NCI-H748 (cell line): ENCODE measurements around the gene PTPN5.
"Not testable (repeated sequence)": the region's sequence is repeated elsewhere in the genome, so short reads cannot be mapped to it uniquely, and the experiment has no call there.

Source experiments
- DNase-seq: peaks from one replicate; lab custom pipeline; 2025; ENCODE audit not compliant: unreplicated experiment; lab: John Stamatoyannopoulos, UW

PTPN5 gene

DNA sequence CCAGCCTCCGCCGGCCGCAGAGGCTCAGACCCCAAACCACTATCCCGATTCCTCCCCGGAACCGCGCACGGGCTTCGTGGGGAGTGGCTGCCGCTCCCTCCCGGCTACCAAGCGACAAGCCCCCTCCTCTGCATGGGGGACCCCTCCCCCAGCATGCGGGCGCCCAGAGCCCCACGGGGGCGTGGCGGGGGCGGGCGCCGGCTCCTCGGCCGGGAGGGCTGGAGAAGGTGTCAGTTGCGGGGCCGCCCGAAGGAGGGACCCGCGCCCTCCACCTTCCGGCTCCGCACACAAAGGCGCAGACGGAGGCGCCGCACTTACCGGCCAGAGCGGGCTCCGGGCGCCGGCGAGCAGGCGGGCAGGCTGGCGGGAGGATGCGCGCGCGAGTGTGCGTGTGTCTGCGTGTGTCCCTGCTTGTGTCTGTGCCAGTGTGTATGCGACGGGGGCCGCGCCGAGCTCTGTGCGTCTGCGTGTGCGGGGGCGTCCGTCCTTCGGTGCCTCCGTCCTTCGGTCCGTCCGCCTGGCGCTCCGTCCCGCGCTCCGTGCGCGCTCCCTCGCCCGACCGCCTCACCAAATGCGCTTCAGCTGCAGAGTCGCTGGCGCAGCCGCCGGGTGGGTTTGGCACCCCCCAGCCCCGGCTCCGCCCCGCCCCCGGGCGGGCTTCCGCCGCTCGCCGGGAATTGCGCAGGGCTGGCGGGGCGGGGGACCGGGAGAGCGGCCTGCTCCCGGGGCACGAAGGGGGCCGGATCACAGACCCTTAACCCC is at the start of gene PTPN5:
TSS of gene PTPN5 (minus strand) at position 592 of the 762 bp plus-strand sequence. CDS start 19,840 bp downstream, outside the sequence.
- DNase-seq, result peak; percentile 63

DNA sequence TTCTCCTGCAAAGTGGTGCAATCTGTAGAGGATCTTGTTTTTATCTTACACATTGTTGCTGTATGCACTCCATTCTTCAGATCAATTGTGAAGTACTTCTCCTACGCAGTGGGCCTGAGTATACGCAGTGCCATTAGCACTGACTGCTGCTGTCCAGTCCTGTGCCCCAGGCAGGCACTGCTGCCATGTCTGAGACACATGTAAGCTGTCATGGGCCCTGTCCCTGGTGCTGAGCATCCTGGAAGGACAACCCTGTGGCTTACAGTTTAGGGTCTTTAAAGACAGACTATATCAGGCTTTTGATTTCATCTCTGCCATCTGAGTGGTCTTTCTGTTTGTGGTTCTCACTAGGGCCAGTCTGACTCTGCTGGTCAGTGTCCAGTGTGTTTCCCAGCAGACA is 44.8 kb upstream of the PTPN5 start:
- DNase-seq, result no peak

DNA sequence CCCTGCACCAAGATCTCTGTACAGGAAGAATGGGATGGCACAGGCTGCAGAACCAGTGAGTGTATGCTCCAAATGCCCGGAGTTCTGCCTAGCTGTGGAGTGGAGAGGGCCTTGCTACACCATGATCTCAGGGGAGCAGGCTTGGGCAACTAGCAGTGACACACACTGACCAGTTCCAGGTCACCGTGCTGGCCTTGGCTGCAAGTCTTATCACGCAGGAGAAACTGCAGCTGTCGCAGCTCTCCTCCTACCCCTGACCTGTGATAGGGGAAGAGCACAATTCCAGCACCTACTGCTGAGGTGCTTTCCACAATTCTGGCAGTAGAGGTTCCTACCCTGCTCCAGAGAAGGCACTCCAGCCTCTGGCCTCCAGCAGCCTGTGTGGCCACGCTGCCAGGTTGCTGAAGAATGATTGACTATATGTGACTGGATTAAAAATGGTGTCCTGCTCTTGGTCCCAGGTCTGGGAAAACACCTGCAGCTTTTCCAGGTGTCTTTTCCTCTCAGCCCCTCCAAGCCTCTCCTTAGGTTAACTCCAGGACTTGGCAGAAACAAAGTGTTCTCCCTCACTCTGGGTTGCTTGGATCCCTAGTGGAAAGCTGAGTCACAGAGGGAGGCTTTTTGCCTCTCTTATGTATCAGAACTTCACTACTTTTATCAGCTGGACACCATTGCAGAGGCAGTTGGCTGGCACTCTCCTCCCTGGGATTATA is 43.3 kb upstream of the PTPN5 start:
- no peak for DNase-seq

- DNase-seq, result not testable (repeated sequence)
Measured at GRCh38 chr11:18820160-18820559, 28.6 kb upstream of the PTPN5 start.

DNA sequence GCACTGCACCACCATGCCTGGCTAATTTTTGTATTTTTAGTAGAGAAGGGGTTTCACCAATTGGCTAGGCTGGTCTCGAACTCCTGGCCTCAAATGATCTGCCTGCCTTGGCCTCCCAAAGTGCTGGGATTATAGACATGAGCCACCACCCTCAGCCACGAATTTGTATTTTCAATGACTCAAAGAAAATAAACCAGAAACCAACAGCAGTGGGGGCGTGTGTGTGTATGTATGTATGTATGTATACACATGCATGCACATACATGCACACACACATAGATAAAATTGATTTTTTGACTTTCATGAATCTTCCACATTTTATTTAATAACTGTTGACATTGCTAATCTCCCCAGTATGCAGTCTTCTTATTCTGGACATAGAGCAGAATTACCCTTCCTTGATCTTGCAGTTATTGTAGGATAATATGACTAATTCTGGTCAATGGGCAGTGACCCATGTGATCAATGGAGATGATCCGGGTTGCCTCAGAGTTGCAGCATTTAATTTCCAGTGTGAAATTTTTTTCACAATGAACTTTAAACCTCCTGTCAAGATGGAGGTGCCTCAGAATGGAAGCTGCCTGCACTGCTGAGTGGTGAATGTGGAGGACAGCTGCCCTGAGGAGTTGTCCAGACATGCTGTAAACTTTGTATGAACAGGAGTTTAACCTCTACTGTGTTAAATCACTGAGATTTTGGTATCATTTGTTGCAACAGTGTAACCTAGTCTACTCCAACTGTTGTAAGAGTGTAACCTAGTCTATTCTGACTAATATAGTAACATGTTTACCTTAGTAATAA is 12.8 kb upstream of the PTPN5 start:
- DNase-seq, result no peak

DNA sequence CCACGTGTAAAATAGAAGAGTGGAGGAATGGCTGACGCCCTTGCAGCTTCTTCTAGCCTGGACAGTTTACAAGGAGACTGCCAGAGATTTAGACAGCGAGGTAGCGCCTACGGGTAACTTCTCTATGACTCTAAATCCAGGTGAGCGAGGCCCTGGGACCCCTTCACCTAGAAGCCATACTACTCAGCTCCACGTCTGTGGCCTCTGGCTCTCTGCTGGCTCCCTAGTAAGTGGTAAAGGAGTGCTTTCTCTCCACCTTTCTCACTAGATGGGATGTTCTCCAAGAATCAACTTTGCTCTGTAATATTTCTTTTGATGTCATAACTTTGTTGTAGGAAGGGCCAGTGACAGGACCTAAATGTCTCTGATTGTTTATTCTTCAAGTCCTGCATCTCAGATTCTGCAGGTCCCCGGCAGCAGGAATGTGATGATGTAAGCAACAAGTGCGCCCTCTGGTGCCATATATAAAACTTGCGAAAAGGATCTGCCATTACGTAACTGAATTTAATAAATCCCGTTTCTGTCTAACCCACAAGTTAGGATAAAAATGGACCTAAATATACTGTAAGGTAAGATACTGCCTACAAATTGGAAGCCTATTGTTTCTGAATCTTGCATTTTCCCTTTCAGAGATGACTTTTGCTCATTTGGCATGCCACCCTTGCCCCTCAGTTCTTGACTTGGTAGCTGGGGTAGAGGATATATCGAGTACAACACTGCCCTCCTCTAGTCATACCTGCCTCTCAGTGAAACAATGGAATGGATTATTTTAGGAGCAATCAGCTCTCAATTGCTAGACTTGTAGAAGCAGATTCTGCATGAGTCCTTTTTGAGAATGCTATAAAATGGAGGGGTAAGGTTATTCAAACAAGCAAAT is 11.0 kb upstream of the PTPN5 start:
- peak; percentile 68 for DNase-seq

GRCh38 chr11:18798799-18799469 is 7.3 kb upstream of the PTPN5 start:
- no peak for DNase-seq

DNA sequence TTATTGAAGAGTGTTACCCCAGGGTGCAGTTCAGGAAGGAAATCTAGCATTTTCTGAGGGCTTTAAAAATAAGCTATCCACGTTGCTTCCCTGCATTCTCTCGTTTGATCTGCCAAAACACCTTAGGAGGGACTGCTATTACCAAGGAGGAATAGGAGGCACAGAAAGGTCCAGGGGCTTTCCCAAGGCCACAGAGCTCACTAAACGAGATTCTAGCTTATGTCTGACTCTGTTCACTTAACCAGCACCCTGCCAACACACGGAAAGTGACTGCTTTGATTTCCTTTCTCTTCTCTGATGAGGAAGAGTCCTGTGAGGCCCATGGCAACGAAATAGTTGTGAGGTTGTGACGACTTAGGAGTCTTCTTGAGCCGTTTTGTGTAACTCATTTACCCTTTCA is 3.4 kb upstream of the PTPN5 start:
- DNase-seq, result no peak

DNA sequence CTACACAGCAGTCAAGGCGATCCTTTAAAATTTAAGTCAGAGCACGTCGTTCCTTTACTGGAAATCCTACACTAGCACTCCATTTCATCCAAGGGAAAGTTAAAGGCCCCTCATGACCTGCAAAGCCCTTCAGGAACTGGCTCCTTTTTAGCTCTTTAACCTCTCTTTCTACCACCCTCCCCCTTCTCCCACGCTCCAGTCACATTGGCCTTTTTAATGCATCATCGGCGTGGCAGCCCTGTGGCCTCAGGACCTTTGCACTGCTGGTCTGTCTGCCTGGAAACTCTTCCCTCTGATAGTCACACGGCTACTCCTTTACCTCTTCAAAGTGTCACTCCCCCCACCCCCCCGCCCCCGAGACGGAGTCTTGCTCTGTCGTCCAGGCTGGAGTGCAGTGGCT is 1.2 kb upstream of the PTPN5 start:
- DNase-seq, result no peak

DNA sequence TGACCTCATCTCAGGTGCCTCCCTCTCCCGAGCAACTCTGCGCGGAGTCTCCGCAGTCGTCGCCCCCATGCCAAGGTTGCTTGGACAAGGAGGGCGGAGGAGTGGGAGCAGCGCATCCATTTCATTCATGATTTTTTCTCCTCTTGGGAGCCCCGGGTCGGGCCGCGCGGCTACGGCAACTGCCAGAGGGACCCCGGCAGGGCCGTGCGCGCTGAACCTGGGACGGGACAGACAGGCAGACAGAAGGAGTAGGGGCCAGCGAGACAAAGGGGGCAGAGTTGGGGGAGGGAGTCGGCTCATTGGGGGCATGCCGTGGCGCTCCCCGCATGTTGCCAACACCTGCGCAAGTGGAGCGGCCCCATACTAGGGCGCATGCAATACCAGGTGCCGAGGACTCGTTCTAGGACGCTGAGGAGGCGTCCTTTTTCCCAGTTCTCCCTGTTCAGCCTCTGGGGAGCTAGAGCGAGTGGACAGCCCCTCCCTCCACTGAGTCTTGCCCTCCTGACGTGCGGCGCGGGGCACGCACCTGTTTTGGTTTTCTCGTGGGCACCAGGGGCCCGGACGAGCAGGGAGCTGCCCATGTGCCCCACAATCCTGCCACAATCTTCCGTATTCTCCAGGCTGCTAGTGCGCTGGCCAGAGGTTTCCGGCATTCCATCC is 501 bp upstream of the PTPN5 start:
- peak; percentile 55 for DNase-seq

DNA sequence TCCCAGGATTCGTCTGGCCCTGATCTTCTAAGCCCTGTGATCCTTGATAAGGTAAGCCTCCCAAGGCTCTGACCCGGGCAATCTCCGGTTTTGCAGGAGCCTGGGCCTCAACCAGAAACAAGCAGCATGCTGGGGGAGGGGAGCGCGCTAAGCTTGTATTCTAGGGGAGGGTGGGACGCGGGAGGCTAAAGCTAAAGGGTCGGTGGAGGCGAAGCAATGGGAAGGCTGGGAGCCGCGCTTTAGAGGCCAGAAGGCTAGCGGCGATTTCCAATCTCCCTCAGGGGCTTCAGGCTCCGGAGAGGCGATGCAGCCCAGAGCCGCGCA is 753 bp downstream of the PTPN5 start:
- DNase-seq, result peak; percentile 32

DNA sequence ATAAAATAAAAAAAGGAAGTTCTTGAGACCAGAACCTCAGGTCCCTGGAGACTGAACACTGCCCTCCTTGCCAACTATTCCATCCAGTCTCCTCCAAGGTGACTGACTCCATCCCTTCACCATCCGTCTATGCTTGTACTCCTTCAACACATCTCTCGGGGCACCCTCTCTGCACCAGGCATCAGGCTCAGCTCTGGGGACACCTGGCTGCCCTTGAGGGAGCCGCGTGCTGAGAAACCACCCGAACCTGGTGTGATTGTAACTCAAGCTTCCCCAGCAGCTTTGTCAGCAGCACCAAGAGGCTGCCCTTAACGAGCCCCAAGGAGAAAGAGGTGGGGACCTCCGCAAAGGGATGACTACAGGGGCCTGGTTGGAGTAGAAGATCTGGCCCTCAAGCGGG is 1.7 kb downstream of the PTPN5 start:
- DNase-seq, result no peak

DNA sequence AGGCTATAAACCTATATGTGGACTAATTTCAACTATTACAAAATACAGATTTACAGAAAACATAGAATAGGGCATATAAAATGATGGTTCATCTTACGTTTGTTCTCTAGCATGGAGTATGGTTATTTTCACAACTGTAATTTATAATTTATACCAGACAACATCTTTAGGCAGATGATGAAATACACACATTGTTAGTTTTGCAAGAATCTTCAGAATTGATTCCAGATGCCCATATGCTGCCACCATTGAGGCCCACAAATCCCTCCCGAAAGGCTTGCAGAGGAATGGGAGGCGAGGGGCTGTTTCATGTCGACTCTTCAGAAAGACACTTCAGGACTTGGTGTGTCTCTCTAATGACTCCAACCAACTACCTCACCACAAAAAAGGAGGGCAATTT is 6.2 kb downstream of the PTPN5 start:
- no peak for DNase-seq

GRCh38 chr11:18780896-18781295 is 10.7 kb downstream of the PTPN5 start:
- DNase-seq, result no peak

DNA sequence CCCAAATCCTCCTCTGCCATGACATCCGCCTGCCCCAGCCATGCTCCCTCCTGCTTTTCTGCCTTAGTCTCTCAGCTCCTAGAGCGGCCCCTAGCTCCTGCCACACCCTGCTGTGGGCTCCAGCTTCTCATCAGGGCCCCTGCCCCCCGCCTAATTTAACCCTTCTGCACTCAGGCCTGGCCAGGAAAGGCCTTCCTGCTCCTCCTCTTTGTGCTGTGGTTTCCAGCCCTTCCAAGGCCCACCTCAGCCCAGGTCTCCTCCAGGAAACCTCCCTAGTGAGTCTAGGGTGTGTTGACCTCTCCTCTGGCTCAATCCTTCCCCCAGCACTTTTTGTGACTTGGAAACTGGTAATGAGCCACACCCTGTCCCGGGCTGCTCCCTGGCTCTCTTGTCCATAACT is 11.3 kb downstream of the PTPN5 start:
- no peak for DNase-seq

DNA sequence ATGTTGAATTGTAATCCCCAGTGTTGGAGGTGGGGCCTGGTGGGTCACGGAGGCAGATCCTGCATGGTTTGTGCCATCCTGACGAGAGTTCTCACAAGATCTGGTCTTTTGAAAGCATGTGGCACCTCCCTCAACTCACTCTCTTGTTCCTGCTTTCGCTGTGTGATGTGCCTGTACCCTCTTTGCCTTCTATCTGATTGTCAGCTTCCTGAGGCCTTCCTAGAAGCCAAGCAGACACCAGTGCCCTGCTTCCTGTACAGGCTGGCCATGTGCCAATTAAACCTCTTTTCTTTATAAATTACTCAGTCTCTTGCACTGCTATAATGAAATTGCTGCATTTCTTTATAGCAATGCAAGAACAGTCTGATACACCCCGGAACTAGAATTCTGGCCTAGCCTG is 13.1 kb downstream of the PTPN5 start:
- no peak for DNase-seq

- no peak for DNase-seq
Measured at GRCh38 chr11:18776324-18776723, 15.3 kb downstream of the PTPN5 start.

DNA sequence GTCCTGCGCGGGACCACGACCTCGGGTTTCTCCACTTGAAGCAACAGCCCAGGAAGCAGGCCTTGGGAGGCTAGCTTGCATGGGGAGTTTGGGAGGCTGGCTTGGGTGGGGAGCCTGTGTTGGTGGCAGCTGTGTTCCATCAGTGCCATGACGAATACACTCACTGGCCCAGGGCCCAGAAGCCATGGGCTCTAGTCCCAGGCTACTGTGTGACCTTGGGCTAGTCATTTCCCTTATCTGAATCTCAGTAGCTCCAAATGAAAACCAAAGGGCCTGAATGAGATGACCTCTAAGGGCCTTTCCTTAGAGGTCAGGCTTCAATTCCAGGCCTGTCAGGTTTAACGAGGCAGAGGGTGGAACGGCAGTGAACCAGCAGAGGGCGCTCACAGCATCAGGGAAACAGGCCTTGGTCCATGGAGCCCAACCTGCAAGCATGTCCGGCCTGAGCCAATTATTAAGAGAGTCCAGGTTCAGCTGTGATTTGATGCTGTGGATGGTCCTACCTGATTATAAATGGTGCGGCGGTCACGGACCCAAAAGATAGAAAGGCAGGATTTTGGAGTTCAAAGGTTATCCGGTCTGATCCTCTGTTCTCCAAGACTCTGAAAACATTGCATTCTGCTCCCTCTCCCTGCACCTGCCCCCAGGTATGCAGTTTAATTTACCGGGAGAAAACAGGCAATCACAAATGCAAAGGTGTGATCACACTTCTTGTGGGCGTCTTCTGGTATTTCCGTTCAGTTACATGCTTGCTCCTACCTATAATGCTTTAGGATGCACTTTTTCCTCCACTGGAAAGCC is 15.9 kb downstream of the PTPN5 start:
- DNase-seq, result peak; percentile 71

DNA sequence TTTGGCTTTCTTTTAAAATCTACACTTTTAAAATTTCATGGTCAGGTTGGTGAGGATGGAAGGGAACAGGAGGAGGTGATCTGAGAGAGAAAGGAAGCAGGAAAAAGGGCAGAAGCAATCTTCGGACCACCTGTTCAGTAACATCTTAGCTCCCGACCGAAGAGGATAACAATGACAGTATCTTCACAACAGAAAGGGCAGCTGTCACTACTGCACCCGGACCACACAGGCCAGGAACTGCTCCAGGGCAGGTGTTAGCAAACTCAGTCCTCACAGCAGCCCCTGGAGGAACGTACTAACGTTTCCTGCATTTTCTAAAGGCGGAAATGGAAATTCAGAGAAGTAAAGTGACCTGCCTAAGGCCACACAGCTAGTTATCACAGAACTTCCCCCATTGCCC is 16.8 kb downstream of the PTPN5 start:
- no peak for DNase-seq
